Vagina (tissue), 2 donors: ENCODE data around the gene DENND1C. TPM values are rescaled to one million over a fixed set of nuclear protein-coding genes. Genes with fewer than 3 reads are reported as not detected.

Experiments
- DNase-seq, 2 donors: peaks; one replicate each; pipeline ENCODE4 v3.0.0-alpha.2; 2017; ENCODE audit errors: extremely low spot score in 2 of 2
- H3K27ac ChIP-seq: fragments of 200-600 bp; sonication (generic); one replicate; pipeline ENCODE4 v1.5.1; 2019
- H3K27me3 ChIP-seq: fragments of 200-600 bp; sonication (generic); one replicate; pipeline ENCODE4 v1.5.1; 2019
- H3K36me3 ChIP-seq, 2 donors: fragments of 200-600 bp; sonication (generic); one replicate each; pipeline ENCODE4 v1.5.1; 2017 to 2019
- H3K4me1 ChIP-seq: fragments of 200-600 bp; sonication (generic); one replicate; pipeline ENCODE4 v1.5.1; 2019
- H3K4me3 ChIP-seq, 2 donors: fragments of 200-600 bp; sonication (generic); 1 replicate in 1 of 2; 2 replicates in 1 of 2; pipeline ENCODE4 v1.5.1; 2016 to 2019
- H3K9me3 ChIP-seq: fragments of 200-600 bp; sonication (generic); one replicate; pipeline ENCODE4 v1.5.1; 2019
- CTCF ChIP-seq, 3 experiments: fragments of 450-650 bp in 2 of 3; fragments of 200-600 bp in 1 of 3; sonication (generic) in 1 of 3; IDR thresholded peaks; one replicate each; pipeline ENCODE4 v1.5.1; 2017 to 2019; ENCODE audit warnings: antibody characterized with exemption in 3 of 3, mild to moderate bottlenecking in 2 of 3, moderate library complexity in 2 of 3
- POLR2A ChIP-seq, 2 donors: fragments of 450-650 bp; IDR thresholded peaks; one replicate each; pipeline ENCODE4 v1.6.1; 2017; ENCODE audit warnings: antibody characterized with exemption in 2 of 2, mild to moderate bottlenecking in 2 of 2, moderate library complexity in 2 of 2
- POLR2AphosphoS5 ChIP-seq, 2 donors: sonication (generic); formaldehyde crosslinking; IDR thresholded peaks; one replicate each; pipeline ENCODE4 v1.9.0; 2017; ENCODE audit warnings: antibody characterized with exemption in 2 of 2, mild to moderate bottlenecking in 2 of 2, low read depth in 1 of 2; ENCODE audit not compliant: insufficient read depth in 1 of 2
- intact Hi-C: fragments of 100-400 bp; cut with DNase I; formaldehyde crosslinking; loops from one replicate; pipeline ENCODE4 v1.15.1; 2023
- total RNA-seq: library from RNA; depleted of rRNA; stranded (reverse); fragments of >200 nt; gene quantifications from one replicate; pipeline ENCODE4 v1.2.3, GENCODE V29; 2016

The DENND1C gene
- total RNA-seq, 1 donor from 2014 or later, result 2.9 TPM

GRCh38 chr19:6465663-6466062, 15.9 kb downstream of the DENND1C start:
- Histone ChIP-seq H3K27me3 (no peaks in the 10 kb centered on the region), H3K4me3 (no peak overlapping the region), H3K9me3 (no peaks in the 10 kb centered on the region), H3K4me1 (peaks cover 2% of the 10 kb centered on the region), H3K36me3 (no peaks in the 10 kb centered on the region), H3K27ac (no peak overlapping the region)
- TF ChIP-seq POLR2AphosphoS5 (IDR thresholded peaks at IDR 0.05; ENCODE audit: insufficient read depth in 1 of 2, low read depth in 1 of 2) (no peak), CTCF (IDR thresholded peaks at IDR 0.05) (no peak), POLR2A (IDR thresholded peaks at IDR 0.05) (no peak)
- intact Hi-C loops, result no loop called here
- DNase-seq, result no peak

GRCh38 chr19:6465006-6465405, 16.6 kb downstream of the DENND1C start:
- H3K4me1 ChIP-seq, result peaks cover 4% of the 10 kb centered on the region
- DNase-seq, result no peak
- no peaks in the 10 kb centered on the region for H3K27me3 ChIP-seq
- H3K4me3 ChIP-seq, result peak overlapping the region in 1 of 2 donors; percentile 44
- TF ChIP-seq CTCF (IDR thresholded peaks at IDR 0.05), result no peak
- TF ChIP-seq POLR2A (IDR thresholded peaks at IDR 0.05), result no peak
- no peak for TF ChIP-seq POLR2AphosphoS5 (IDR thresholded peaks at IDR 0.05; ENCODE audit: insufficient read depth in 1 of 2, low read depth in 1 of 2)
- intact Hi-C loops, result no loop called here
- no peaks in the 10 kb centered on the region for H3K36me3 ChIP-seq
- H3K27ac ChIP-seq, result no peak overlapping the region
- no peaks in the 10 kb centered on the region for H3K9me3 ChIP-seq

- peak within 1 kb of the TSS; percentile 20 for H3K27ac ChIP-seq
- intact Hi-C loops, result no loop called here
- H3K27me3 ChIP-seq, result no peaks in the 10 kb centered on the region
- H3K4me3 ChIP-seq, result peak within 1 kb of the TSS; percentile 35 to 44
- H3K9me3 ChIP-seq, result no peaks in the 10 kb centered on the region
- TF ChIP-seq POLR2AphosphoS5 (IDR thresholded peaks at IDR 0.05; ENCODE audit: insufficient read depth in 1 of 2, low read depth in 1 of 2) (peak; percentile 62 to 73), POLR2A (IDR thresholded peaks at IDR 0.05) (no peak)
- no peak for DNase-seq
- H3K4me1 ChIP-seq, result peaks cover 5% of the 10 kb centered on the region
- no peaks in the 10 kb centered on the region for H3K36me3 ChIP-seq
Measured at GRCh38 chr19:6464070-6464873, 17.3 kb downstream of the DENND1C start, which contains the start of gene CRB3. CRB3 (plus strand) TSS chr19:6464271; CDS start chr19:6464702, 431 bp downstream.

- Histone ChIP-seq H3K27ac (peak overlapping the region; percentile 68), H3K9me3 (no peaks in the 10 kb centered on the region), H3K4me3 (peak overlapping the region; percentile 77 to 94), H3K36me3 (peaks cover 0 to 10% of the 10 kb centered on the region in 2 donors), H3K4me1 (peaks cover 21% of the 10 kb centered on the region), H3K27me3 (no peaks in the 10 kb centered on the region)
- TF ChIP-seq CTCF (IDR thresholded peaks at IDR 0.05), result peak in 2 of 3 experiments; percentile 28 to 66
- TF ChIP-seq POLR2A (IDR thresholded peaks at IDR 0.05), result no peak
- TF ChIP-seq POLR2AphosphoS5 (IDR thresholded peaks at IDR 0.05; ENCODE audit: insufficient read depth in 1 of 2, low read depth in 1 of 2), result peak; percentile 71 to 83
- intact Hi-C loops, result no loop called here
- DNase-seq, result peak in 1 of 2 donors; percentile 90
Measured at GRCh38 chr19:6460099-6460884, 21.3 kb downstream of the DENND1C start.

GRCh38 chr19:6459262-6460098, 22.1 kb downstream of the DENND1C start, which contains the start of gene SLC25A23:
SLC25A23 (minus strand) TSS chr19:6459792; CDS start chr19:6459628, 164 bp downstream.
- Histone ChIP-seq H3K4me3 (peak within 1 kb of the TSS; percentile 77 to 94), H3K27me3 (no peaks in the 10 kb centered on the region), H3K4me1 (peaks cover 21% of the 10 kb centered on the region), H3K9me3 (peaks cover 1% of the 10 kb centered on the region), H3K36me3 (peaks cover under 1 to 18% of the 10 kb centered on the region in 2 donors), H3K27ac (peak within 1 kb of the TSS; percentile 68)
- no peak for DNase-seq
- intact Hi-C loops, result no loop called here
- no peak for TF ChIP-seq CTCF (IDR thresholded peaks at IDR 0.05)
- TF ChIP-seq POLR2AphosphoS5 (IDR thresholded peaks at IDR 0.05; ENCODE audit: insufficient read depth in 1 of 2, low read depth in 1 of 2), result no peak
- no peak for TF ChIP-seq POLR2A (IDR thresholded peaks at IDR 0.05)
